GM18951 (cell line): ENCODE measurements around the gene DOCK3.
"Not testable (repeated sequence)": the region's sequence is repeated elsewhere in the genome, so short reads cannot be mapped to it uniquely, and the experiment has no call there.

Experiments
- POLR2A ChIP-seq: IDR thresholded peaks from 4 replicates; pipeline ENCODE4 v1.6.1; 2011; ENCODE audit warnings: mild to moderate bottlenecking; ENCODE audit not compliant: insufficient read length, insufficient read depth; ENCODE audit errors: extremely low read depth
- in situ Hi-C: fragments of 300-500 bp; cut with MboI; formaldehyde crosslinking; loops from one replicate; pipeline ENCODE4 v1.12.0; 2022; ENCODE audit warnings: low sequenced_read_pairs, mixed read lengths, inconsistent platforms; ENCODE audit not compliant: unreplicated experiment

The DOCK3 gene

DNA sequence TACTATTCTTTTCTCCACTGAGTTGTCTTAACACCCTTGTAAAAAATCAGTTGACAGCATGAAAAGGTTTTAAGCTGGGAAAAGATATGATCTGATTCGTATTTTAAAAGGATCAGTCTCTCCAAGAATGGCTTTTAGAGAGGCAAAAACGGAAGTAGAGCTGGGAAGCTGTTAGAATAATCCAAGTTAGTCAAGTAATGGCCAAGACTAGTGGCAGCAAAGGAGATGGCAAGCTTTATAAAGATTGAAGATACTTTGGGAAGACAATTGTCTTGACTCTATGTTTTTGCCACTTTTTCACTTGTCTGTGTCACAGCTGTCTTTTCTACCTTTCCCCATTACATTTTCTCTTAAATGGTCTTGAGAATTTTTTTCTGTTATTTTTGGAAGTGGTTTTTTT, 466.8 kb downstream of the DOCK3 start:
- in situ Hi-C loops, result no loop called here

DNA sequence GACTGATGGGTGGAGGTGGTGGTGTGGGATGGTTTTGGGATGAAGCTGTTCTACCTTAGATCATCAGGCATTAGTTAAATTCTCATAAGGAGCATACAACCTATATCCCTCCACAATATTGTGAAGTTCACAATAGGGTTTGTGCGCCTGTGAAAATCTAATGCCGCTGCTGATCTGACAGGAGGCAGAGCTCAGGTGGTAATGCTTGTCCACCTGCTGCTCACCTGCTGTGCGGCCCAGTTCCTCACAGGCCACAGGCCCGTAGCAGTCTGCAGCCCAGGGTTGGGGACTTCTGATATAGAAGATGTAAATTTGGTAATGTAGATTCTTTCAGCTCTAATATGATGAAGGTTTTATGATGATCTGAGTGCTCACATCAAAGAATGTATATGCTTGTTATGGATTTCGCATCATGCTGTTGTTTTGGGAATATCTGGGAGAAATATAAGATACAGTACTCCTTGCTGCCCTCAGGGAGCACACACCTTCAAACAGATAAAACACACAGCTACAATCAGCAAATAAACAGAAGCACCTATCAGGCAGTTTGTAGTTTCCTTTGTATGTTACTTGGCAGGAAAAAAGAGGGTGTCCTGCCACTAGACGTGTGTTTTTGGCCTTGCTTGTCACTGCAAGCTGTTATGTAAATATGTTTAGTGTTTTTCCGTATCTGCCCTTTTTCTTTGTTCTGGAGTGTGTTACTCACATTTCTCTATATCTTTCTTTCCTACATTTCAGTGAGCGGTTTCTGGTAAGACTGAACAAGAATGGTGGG, 471.3 kb downstream of the DOCK3 start:
- TF ChIP-seq POLR2A, result no peak
- in situ Hi-C loops, result no loop called here

More for the DNA sequence above, 466.8 kb downstream of the DOCK3 start:
- no peak for TF ChIP-seq POLR2A

DNA sequence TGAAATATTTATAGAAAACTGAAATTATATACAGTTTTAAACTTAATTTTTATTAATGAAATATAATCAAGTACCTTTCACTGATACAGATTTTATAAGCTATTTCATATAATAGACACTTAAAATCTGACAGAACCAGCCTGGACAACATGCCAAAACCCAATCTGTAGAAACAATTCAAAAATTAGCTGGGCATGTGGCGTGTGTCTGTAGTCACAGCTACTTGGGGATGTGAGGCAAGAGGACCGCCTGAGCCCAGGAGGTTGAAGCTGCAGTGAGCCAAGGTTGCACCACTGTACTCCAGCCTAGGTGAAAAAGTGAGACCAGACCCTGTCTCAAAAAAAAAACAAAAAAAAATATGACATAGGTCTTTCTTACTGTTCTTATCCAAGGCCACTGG, 472.1 kb downstream of the DOCK3 start:
- in situ Hi-C loops, result no loop called here
- TF ChIP-seq POLR2A, result no peak

DNA sequence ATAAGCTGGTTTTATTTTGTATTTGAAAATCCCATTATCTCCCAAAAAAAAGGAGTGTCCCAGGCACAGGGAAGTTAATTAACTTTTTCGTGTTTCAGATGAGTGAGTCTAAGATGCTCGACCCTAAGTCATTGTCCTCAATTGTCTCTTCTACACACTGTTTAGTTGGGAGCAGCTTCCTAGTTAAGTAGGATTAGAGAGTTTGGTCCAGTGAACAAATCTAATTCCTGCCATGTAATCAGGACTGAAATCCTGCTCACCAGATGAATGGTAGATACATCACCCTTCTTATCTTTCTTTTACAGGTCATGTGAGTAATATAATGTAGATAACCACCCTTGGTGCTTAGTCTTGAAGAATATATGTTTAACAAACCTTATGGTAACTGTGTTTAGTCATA, 481.4 kb downstream of the DOCK3 start:
- in situ Hi-C loops, result no loop called here
- TF ChIP-seq POLR2A, result no peak

DNA sequence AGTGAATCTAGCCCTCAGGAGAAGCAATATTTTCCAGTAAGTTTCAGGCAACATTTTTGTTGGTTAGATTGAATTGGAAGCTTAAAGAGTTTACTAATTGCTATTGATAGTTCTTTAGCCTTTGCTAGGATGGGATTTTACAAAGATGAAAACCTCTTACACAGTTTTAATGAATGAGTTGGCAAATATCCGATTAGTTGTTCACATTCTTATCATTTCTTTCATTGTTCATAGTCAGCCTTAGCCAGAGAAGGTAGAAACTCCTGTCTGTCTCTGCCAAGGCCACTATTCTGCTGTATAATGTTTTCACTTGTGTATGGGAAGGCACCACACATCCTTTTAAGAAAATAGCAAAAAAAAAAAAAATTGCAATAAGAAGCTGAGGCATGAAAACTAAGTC, 488.3 kb downstream of the DOCK3 start:
- TF ChIP-seq POLR2A, result no peak
- in situ Hi-C loops, result no loop called here

DNA sequence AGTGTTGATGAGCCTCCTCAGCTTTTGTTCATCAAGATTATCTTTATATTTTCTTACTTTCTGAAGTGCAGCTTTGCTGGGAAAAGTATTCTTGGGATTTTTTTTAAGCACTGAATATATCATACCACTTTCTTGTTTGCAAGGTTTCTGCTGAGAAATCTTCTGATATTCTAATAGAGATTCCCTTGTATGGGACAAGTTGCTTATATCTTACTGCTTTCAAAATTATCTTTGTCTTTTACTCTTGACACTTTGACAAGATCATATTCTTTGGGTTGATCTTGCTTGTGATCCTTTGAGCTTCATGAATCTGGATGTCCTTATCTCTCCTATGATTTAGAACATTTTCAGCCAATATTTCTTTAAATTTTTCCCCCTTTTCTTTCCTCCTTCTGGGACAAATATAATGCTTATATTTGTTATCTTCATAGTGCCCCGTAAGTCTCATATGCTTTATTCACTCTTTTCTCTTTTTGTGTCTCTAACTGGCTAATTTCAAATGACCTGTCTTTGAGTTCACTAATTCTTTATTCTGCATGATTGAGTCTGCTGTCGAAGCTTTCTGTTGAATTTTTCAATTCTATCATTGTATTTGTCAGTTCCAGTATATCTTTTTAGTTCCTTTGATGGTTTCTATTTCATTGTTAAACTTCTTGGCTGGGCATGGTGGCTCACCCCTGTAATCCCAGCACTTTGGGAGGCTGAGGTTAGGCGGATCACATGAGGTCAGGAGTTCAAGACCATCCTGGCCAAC, 499.0 kb downstream of the DOCK3 start:
- no peak for TF ChIP-seq POLR2A
- in situ Hi-C loops, result no loop called here

DNA sequence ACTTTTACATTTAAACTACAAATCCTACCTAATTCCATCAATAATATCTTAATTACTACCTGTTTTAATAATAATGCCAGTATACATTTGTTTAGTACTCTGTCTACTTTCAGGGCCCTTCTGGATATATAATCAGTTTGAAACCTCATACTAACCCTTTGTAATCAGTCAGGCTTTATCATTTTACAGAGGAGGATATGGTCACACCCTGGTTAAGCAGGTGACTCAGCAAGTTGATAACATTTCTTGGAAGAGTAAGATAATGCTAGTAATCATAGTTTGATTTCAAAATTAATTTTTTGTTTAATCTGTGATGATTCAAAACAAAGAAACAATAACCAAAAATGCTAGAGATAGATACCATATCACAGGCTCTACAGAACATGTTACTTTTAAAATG, 502.2 kb downstream of the DOCK3 start:
- no peak for TF ChIP-seq POLR2A
- in situ Hi-C loops, result no loop called here

DNA sequence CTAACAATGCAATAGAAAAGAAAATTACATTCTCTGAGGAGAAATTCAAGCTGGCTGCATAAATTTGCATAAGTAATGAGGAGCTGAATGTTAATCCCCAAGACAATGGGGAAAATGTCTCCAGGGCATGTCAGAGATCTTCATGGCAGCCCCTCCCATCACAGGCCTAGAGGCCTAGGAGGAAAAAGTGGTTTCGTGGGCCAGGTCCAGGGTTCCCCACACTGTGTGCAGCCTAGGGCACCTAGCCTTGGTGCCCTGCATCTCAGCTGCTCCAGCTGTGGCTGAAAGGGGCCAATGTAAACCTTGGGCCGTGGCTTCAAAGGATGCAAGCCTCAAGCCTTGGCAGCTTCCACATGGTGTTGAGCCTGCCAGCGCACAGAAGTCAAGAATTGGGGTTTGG, 511.7 kb downstream of the DOCK3 start:
- in situ Hi-C loops, result not testable (repeated sequence)

- TF ChIP-seq POLR2A, result no peak
- in situ Hi-C loops, result no loop called here
These were observed 515.5 kb downstream of the DOCK3 start for GRCh38 chr3:51190199-51190598.

- TF ChIP-seq POLR2A, result no peak
- in situ Hi-C loops, result no loop called here
These were observed 516.1 kb downstream of the DOCK3 start for GRCh38 chr3:51190827-51191226.

- no peak for TF ChIP-seq POLR2A
- in situ Hi-C loops, result no loop called here
These were observed 517.0 kb downstream of the DOCK3 start for GRCh38 chr3:51191768-51192167.

GRCh38 chr3:51198477-51198876, 523.8 kb downstream of the DOCK3 start:
- TF ChIP-seq POLR2A, result no peak
- in situ Hi-C loops, result no loop called here

- in situ Hi-C loops, result not testable (repeated sequence)
These were observed 524.6 kb downstream of the DOCK3 start for GRCh38 chr3:51199296-51199695.

GRCh38 chr3:51216291-51216690, 541.6 kb downstream of the DOCK3 start:
- no peak for TF ChIP-seq POLR2A
- in situ Hi-C loops, result no loop called here

- in situ Hi-C loops, result no loop called here
- no peak for TF ChIP-seq POLR2A
These were observed 547.2 kb downstream of the DOCK3 start for GRCh38 chr3:51221959-51222358.

DNA sequence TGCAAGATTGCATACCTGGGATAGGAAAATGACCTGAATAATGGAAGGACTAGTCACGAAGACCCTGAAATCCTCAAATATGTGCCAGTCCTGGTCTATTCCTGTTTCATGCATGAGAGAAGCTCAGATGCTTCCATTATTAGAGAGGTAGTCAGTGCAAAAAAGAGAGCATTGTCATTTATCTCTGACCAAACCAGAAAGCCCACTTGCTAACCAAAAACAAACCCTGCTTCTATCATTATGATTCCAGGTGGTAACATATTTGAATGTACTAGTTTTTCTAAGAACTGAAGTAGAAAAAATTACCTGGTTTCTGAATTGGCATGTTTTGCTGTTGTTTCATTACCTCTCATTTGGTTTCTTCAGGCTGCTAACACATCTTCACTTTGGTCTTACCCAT, 549.6 kb downstream of the DOCK3 start:
- no peak for TF ChIP-seq POLR2A

More for the DNA sequence above, 549.6 kb downstream of the DOCK3 start:
- in situ Hi-C loops, result no loop called here
